ENCODE data around the gene TOR1AIP1. TPM values are rescaled to one million over a fixed set of nuclear protein-coding genes. Genes with fewer than 3 reads are reported as not detected.
A peak's percentile ranks its signal among the peaks of the same experiment; 100 is the strongest.

Gene TOR1AIP1
- total and polyA plus RNA-seq, 5 experiments from 2014 or later, result 46.9 to 63.0 (median 55.1) TPM

- peaks cover 0 to 64% (median 7%) of the 10 kb centered on the region in 3 donors for H3K36me3 Mint-ChIP-seq
- H3K4me1 Mint-ChIP-seq, result peaks cover 9 to 28% (median 19%) of the 10 kb centered on the region in 4 donors
- H3K27me3 Mint-ChIP-seq, result no peaks in the 10 kb centered on the region
- peak; percentile 81 to 84 for ATAC-seq
- peak overlapping the region in 7 of 10 donors; percentile 2 to 46 (median 9) for H3K27ac Mint-ChIP-seq
- DNase-seq, result peak; percentile 10 to 64 (median 48)
- H3K4me3 Mint-ChIP-seq, result no peak overlapping the region
- no peaks in the 10 kb centered on the region for H3K9me3 Mint-ChIP-seq
- POLR2A ChIA-PET, result interaction anchor here (1.5 to 2.9 kb wide), 2 partner anchors 15 to 311 kb away, joined by 5 to 12 read pairs; partner anchors contain the start of gene TOR1AIP1
Observed at GRCh38 chr1:179867493-179868330, 14.4 kb upstream of the TOR1AIP1 start.

DNA sequence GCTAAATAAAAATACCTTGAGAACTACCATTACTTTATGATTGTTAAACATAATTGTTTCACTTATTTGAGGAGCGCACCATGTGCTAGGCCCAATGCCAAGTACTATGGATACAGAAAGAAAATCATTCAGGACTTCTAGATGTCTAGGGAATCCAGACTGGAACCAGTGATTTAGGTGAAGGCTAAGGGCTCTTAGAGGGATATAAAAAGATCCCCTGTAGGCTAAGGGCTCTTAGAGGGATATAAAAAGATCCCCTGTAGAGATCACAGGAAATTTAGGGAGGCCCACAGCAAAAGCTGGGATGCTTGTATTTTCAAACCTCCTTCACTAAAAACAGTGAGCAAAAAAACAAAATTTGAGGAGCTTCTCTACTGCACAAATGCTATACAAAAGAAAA, 11.2 kb upstream of the TOR1AIP1 start:
- POLR2A ChIA-PET, result no interaction called here
- H3K9me3 Mint-ChIP-seq, result no peaks in the 10 kb centered on the region

GRCh38 chr1:179871940-179872339, 10.1 kb upstream of the TOR1AIP1 start:
- Mint-ChIP-seq H3K27ac (peak overlapping the region in 3 of 10 donors; percentile 12 to 61 (median 32)), H3K4me3 (no peak overlapping the region), H3K4me1 (peaks cover 11 to 62% (median 46%) of the 10 kb centered on the region in 4 donors), H3K27me3 (no peaks in the 10 kb centered on the region), H3K36me3 (peaks cover 0 to 61% (median 5%) of the 10 kb centered on the region in 3 donors), H3K9me3 (no peaks in the 10 kb centered on the region)
- no peak for ATAC-seq
- no peak for DNase-seq
- POLR2A ChIA-PET, result no interaction called here

More for the DNA sequence above, 11.2 kb upstream of the TOR1AIP1 start:
- H3K4me1 Mint-ChIP-seq, result peaks cover 12 to 53% (median 39%) of the 10 kb centered on the region in 4 donors
- peaks cover 0 to 65% (median 5%) of the 10 kb centered on the region in 3 donors for H3K36me3 Mint-ChIP-seq
- no peak overlapping the region for H3K4me3 Mint-ChIP-seq
- ATAC-seq (no peak), DNase-seq (no peak)
- peak overlapping the region in 2 of 10 donors; percentile 40 to 55 for H3K27ac Mint-ChIP-seq
- no peaks in the 10 kb centered on the region for H3K27me3 Mint-ChIP-seq

DNA sequence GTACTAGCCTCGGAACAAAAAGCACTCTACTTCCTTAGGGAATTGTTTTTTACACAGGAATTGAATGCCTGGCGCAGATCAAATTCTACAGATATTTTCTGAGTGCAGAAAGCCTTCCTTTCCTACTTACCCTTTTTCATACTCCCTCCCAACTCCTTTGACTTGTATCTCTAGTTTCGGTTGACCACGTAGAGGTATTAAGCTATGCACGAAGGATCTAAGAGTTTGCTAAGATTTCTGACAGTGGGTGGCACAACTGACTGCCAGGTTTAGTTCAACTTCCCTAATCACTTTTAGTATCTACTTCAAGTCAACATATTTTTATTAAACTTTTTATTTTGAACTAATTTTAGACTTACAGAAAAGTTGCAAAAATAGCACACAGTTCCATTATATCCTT, 9.5 kb upstream of the TOR1AIP1 start:
- Mint-ChIP-seq H3K36me3 (peaks cover 0 to 59% (median 5%) of the 10 kb centered on the region in 3 donors), H3K4me1 (peaks cover 9 to 62% (median 46%) of the 10 kb centered on the region in 4 donors), H3K9me3 (no peaks in the 10 kb centered on the region), H3K4me3 (no peak overlapping the region), H3K27ac (peak overlapping the region in 6 of 10 donors; percentile 6 to 61 (median 24)), H3K27me3 (no peaks in the 10 kb centered on the region)
- ATAC-seq (no peak), DNase-seq (no peak)
- POLR2A ChIA-PET, result no interaction called here

DNA sequence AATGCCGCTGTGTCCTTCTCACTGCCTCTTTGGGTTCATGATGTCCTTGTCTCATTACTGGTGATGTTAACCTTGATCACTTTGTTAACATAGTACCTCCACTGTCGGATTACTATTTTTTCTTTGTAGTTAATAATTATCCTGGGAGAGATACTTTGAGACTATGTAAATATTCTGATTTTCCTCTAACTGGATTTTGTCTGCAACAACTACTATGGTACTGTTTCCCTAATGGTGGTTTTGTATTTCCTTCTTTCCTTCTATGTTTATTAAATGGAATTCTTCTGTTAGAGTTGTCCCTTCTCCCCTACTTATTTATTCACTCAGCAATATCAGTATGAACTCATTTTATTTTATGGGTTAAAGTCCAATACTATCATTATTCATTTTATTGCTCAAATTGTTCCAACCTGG, 8.6 kb upstream of the TOR1AIP1 start:
- POLR2A ChIA-PET, result interaction anchor here (1.1 kb wide), 1 partner anchor 9 kb away, joined by 5 read pairs; the partner anchor contains the start of gene TOR1AIP1
- H3K27ac Mint-ChIP-seq, result peak overlapping the region in 1 of 10 donors; percentile 51
- no peak overlapping the region for H3K4me3 Mint-ChIP-seq
- H3K4me1 Mint-ChIP-seq, result peaks cover 8 to 66% (median 49%) of the 10 kb centered on the region in 4 donors
- DNase-seq (no peak), ATAC-seq (no peak)
- H3K36me3 Mint-ChIP-seq, result peaks cover 0 to 51% (median 5%) of the 10 kb centered on the region in 3 donors
- H3K9me3 Mint-ChIP-seq, result no peaks in the 10 kb centered on the region
- no peaks in the 10 kb centered on the region for H3K27me3 Mint-ChIP-seq

GRCh38 chr1:179875596-179876299, 6.3 kb upstream of the TOR1AIP1 start:
- Mint-ChIP-seq H3K27me3 (no peaks in the 10 kb centered on the region), H3K27ac (no peak overlapping the region), H3K4me1 (peaks cover 8 to 68% (median 56%) of the 10 kb centered on the region in 4 donors), H3K36me3 (peaks cover 0 to 40% (median 0%) of the 10 kb centered on the region in 3 donors), H3K4me3 (peak overlapping the region in 2 of 10 donors; percentile 33 to 42), H3K9me3 (no peaks in the 10 kb centered on the region)
- ATAC-seq (no peak), DNase-seq (no peak)
- POLR2A ChIA-PET, result interaction anchor here (1.8 kb wide), 1 partner anchor 79 kb away, joined by 9 read pairs; the partner anchor contains the start of gene CEP350

GRCh38 chr1:179876300-179876715, 5.8 kb upstream of the TOR1AIP1 start:
- H3K4me1 Mint-ChIP-seq, result peaks cover 9 to 65% (median 57%) of the 10 kb centered on the region in 4 donors
- no peak for ATAC-seq
- no peaks in the 10 kb centered on the region for H3K9me3 Mint-ChIP-seq
- POLR2A ChIA-PET, result interaction anchor here (1.8 kb wide), 1 partner anchor 78 kb away, joined by 9 read pairs; the partner anchor contains the start of gene CEP350
- H3K36me3 Mint-ChIP-seq, result peaks cover 0 to 40% (median 0%) of the 10 kb centered on the region in 3 donors
- H3K27me3 Mint-ChIP-seq, result no peaks in the 10 kb centered on the region
- DNase-seq, result no peak
- H3K27ac Mint-ChIP-seq, result peak overlapping the region in 6 of 10 donors; percentile 4 to 86 (median 70)
- peak overlapping the region; percentile 64 to 96 (median 89) for H3K4me3 Mint-ChIP-seq

GRCh38 chr1:179877586-179878265, 4.4 kb upstream of the TOR1AIP1 start, which contains the start of gene TOR1AIP2:
TSS of gene TOR1AIP2 (minus strand) at chr1:179877803. CDS start at chr1:179852665, 25,138 bp downstream.
- peak within 1 kb of the TSS; percentile 80 to 97 (median 94) for H3K27ac Mint-ChIP-seq
- DNase-seq, result peak; percentile 71 to 89 (median 76)
- ATAC-seq, result peak; percentile 54 to 60
- H3K27me3 Mint-ChIP-seq, result no peaks in the 10 kb centered on the region
- H3K4me1 Mint-ChIP-seq, result peaks cover 14 to 62% (median 56%) of the 10 kb centered on the region in 4 donors
- H3K4me3 Mint-ChIP-seq, result peak within 1 kb of the TSS; percentile 85 to 96 (median 92)
- H3K36me3 Mint-ChIP-seq, result peaks cover 0 to 32% (median 0%) of the 10 kb centered on the region in 3 donors
- POLR2A ChIA-PET, result interaction anchor here (0.7 to 7.9 kb wide), 5 partner anchors 57 to 1521 kb away, joined by 3 to 140 read pairs (median 3); partner anchors contain the start of gene CEP350
- no peaks in the 10 kb centered on the region for H3K9me3 Mint-ChIP-seq

- POLR2A ChIA-PET, result interaction anchor here (0.7 to 7.9 kb wide), 2 partner anchors 31 to 73 kb away, joined by 4 to 140 read pairs; partner anchors contain the start of gene CEP350
- Mint-ChIP-seq H3K4me1 (peaks cover 15 to 62% (median 54%) of the 10 kb centered on the region in 4 donors), H3K4me3 (no peak overlapping the region), H3K27ac (peak overlapping the region in 2 of 10 donors; percentile 48 to 57), H3K27me3 (no peaks in the 10 kb centered on the region), H3K36me3 (peaks cover 0 to 21% (median under 1%) of the 10 kb centered on the region in 3 donors), H3K9me3 (no peaks in the 10 kb centered on the region)
- no peak for ATAC-seq
- DNase-seq, result no peak
Observed at GRCh38 chr1:179879797-179880196, 2.3 kb upstream of the TOR1AIP1 start.

- DNase-seq, result no peak
- Mint-ChIP-seq H3K9me3 (no peaks in the 10 kb centered on the region), H3K27me3 (no peaks in the 10 kb centered on the region), H3K27ac (peak overlapping the region; percentile 99 to 100 (median 100)), H3K36me3 (peaks cover 0 to 22% (median 5%) of the 10 kb centered on the region in 3 donors), H3K4me3 (peak overlapping the region; percentile 91 to 100 (median 95)), H3K4me1 (peaks cover 14 to 62% (median 51%) of the 10 kb centered on the region in 4 donors)
- POLR2A ChIA-PET, result interaction anchor here (0.8 to 7.9 kb wide), 15 partner anchors 8 to 1224 kb away, joined by 3 to 140 read pairs (median 5); partner anchors contain the start of genes ACBD6, CEP350 and QSOX1
- ATAC-seq, result no peak
Observed at GRCh38 chr1:179881642-179882252, 338 bp upstream of the TOR1AIP1 start.
